Transverse colon (tissue), 4 donors: ENCODE results near the gene KREMEN2. TPM values are rescaled to one million over a fixed set of nuclear protein-coding genes. Genes with fewer than 3 reads are reported as not detected.

Source experiments
- DNase-seq: peaks from one replicate; pipeline ENCODE4 v3.0.0-alpha.2; 2019
- H3K27ac ChIP-seq, 4 donors: fragments of 200-600 bp; sonication (generic); 2 replicates each; pipeline ENCODE4 v1.5.1; 2016 to 2018; ENCODE audit warnings: inconsistent platforms in 4 of 4
- H3K27me3 ChIP-seq: fragments of 200-600 bp; sonication (generic); 2 replicates; pipeline ENCODE4 v1.5.1; 2017; ENCODE audit warnings: inconsistent platforms
- H3K36me3 ChIP-seq, 4 donors: fragments of 200-600 bp; sonication (generic); 2 replicates each; pipeline ENCODE4 v1.5.1; 2017 to 2019; ENCODE audit warnings: inconsistent platforms in 4 of 4
- H3K4me1 ChIP-seq, 4 donors: fragments of 200-600 bp; sonication (generic); 2 replicates each; pipeline ENCODE4 v1.5.1; 2017 to 2020; ENCODE audit warnings: inconsistent platforms in 4 of 4
- H3K4me3 ChIP-seq, 4 donors: fragments of 200-600 bp; sonication (generic); 1 replicate in 1 of 4; 2 replicates in 3 of 4; pipeline versions ENCODE4 v1.5.1 to v1.6.1; 2017 to 2019; ENCODE audit warnings: inconsistent platforms in 4 of 4
- H3K9me3 ChIP-seq, 2 donors: fragments of 200-600 bp; sonication (generic); 2 replicates each; pipeline ENCODE4 v1.5.1; 2017 to 2019; ENCODE audit warnings: inconsistent platforms in 2 of 2
- CTCF ChIP-seq, 5 experiments: fragments of 200-600 bp in 3 of 5; fragments of 450-650 bp in 2 of 5; sonication (generic) in 3 of 5; IDR thresholded peaks; 1 replicate in 2 of 5; 2 replicates in 3 of 5; pipeline ENCODE4 v1.5.1; 2016 to 2017; ENCODE audit warnings: antibody characterized with exemption in 5 of 5, inconsistent platforms in 3 of 5, mild to moderate bottlenecking in 2 of 5, moderate library complexity in 1 of 5
- EP300 ChIP-seq: sonication (generic); formaldehyde crosslinking; IDR thresholded peaks from one replicate; pipeline ENCODE4 v1.6.1; 2017; ENCODE audit warnings: antibody characterized with exemption, low read depth
- POLR2A ChIP-seq: fragments of 450-650 bp; IDR thresholded peaks from one replicate; pipeline ENCODE4 v1.6.1; 2016; ENCODE audit warnings: antibody characterized with exemption, mild to moderate bottlenecking, moderate library complexity
- POLR2AphosphoS5 ChIP-seq, 3 donors: sonication (generic); formaldehyde crosslinking; IDR thresholded peaks; one replicate each; pipeline ENCODE4 v1.6.1; 2016; ENCODE audit warnings: antibody characterized with exemption in 3 of 3
- WGBS, 2 donors: methylation state at CpG; one replicate each; pipeline ENCODE4 v1.1.5; 2018; ENCODE audit warnings: low coverage in 1 of 2; 5-methylcytosine and 5-hydroxymethylcytosine counted together
- in situ Hi-C, 4 donors: fragments of 200-750 bp; cut with MboI; loops; one replicate each; pipeline versions ENCODE4 v1.15.0 to v1.15.1; 2017; ENCODE audit warnings: low sequenced_read_pairs in 3 of 4, low pct_ligation_motif_present in 1 of 4, low pct_unique_long_range_greater_than_20kb in 1 of 4
- intact Hi-C: fragments of 100-400 bp; cut with DNase I; formaldehyde crosslinking; loops from one replicate; pipeline ENCODE4 v1.15.1; 2023; ENCODE audit warnings: low total_unique reads
- total RNA-seq, 4 donors: library from RNA; depleted of rRNA; stranded (reverse); fragments of >200 nt; gene quantifications; one replicate each; pipeline ENCODE4 v1.1.0, GENCODE V29; 2016

Gene KREMEN2
- total RNA-seq, 4 donors from 2014 or later = 0.79 to 3.2 (median 1.1) TPM; not detected in 1

DNA sequence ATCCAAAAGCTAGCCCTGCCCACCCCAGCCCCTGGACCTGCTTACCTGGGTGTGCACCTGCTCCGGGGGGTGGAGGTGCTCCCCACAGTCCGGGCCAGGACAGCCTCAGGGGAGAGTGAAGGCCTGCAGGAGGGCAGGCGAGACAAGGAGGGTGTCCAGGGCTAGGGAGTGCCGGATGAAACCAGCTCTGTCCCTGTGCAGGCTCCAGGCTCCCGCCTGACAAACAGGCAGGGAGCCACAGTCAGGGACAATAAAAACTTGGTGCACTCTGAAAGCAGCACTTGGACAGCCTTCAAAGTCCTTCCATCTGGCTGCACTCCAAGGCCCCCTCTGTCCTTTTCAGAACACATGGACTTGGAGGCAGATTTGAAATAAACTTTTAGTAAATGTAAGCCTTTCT lies 9.0 kb downstream of the KREMEN2 start:
- WGBS, 2 donors = 55% methylated on average over 5 of the region's 5 CpGs; no CpG with 5 or more reads in 1 of the 2 donors
- intact Hi-C loops (no loop called here), in situ Hi-C loops (no loop called here)
- peaks cover 7% of the 10 kb centered on the region for H3K27me3 ChIP-seq
- H3K27ac ChIP-seq = no peak overlapping the region
- H3K4me3 ChIP-seq = no peak overlapping the region
- TF ChIP-seq CTCF (IDR thresholded peaks at IDR 0.05) (no peak), EP300 (no peak), POLR2AphosphoS5 (IDR thresholded peaks at IDR 0.05) (no peak), POLR2A (no peak)
- H3K4me1 ChIP-seq = peaks cover 12 to 28% (median 23%) of the 10 kb centered on the region in 4 donors
- H3K36me3 ChIP-seq = no peaks in the 10 kb centered on the region
- no peaks in the 10 kb centered on the region for H3K9me3 ChIP-seq
- DNase-seq = no peak

DNA sequence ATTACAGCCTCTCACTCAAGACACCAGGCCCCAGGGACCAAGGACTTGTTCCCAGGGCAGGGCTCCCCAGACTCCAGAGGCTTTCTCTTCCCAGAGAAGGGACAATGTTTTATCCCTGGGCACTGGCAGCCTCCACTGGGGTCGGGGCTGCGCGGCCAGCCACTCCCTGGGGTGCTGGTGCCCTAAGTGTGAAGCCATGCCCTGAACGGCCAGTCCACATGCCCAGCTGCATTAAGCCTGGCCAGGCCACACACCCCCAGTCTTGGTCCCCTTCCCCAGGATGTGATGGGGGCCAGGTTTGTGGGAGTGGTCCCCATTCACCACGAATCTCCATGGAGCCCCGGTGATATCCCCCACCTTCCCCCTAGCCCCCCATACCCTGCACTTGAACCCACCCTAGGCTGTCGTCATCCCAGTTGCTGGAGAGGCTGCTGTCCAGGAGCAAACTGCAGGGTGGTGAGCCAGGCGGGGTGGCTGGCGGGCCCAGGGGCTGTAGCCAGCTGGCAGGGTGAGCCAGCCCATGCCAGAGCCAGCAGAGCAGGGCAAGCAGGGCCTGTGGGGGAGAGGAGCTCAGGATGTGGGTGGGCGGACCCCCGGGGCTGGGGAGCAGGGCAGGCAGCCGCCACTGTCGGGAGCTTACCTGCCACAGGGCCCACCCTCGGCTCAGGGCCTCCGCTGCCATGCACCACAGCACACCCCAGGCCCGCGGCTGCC lies 9.7 kb downstream of the KREMEN2 start:
- Histone ChIP-seq H3K27ac (no peak overlapping the region), H3K9me3 (no peaks in the 10 kb centered on the region), H3K36me3 (no peaks in the 10 kb centered on the region), H3K4me1 (peaks cover 6 to 22% (median 17%) of the 10 kb centered on the region in 4 donors), H3K4me3 (no peak overlapping the region), H3K27me3 (peaks cover under 1% of the 10 kb centered on the region)
- in situ Hi-C loops (no loop called here), intact Hi-C loops (no loop called here)
- no peak for DNase-seq
- TF ChIP-seq POLR2A = no peak
- no peak for TF ChIP-seq POLR2AphosphoS5 (IDR thresholded peaks at IDR 0.05)
- no peak for TF ChIP-seq CTCF (IDR thresholded peaks at IDR 0.05)
- TF ChIP-seq EP300 = no peak
- 71% methylated on average over 9 of the region's 17 CpGs; no CpG with 5 or more reads in 1 of the 2 donors for WGBS, 2 donors

DNA sequence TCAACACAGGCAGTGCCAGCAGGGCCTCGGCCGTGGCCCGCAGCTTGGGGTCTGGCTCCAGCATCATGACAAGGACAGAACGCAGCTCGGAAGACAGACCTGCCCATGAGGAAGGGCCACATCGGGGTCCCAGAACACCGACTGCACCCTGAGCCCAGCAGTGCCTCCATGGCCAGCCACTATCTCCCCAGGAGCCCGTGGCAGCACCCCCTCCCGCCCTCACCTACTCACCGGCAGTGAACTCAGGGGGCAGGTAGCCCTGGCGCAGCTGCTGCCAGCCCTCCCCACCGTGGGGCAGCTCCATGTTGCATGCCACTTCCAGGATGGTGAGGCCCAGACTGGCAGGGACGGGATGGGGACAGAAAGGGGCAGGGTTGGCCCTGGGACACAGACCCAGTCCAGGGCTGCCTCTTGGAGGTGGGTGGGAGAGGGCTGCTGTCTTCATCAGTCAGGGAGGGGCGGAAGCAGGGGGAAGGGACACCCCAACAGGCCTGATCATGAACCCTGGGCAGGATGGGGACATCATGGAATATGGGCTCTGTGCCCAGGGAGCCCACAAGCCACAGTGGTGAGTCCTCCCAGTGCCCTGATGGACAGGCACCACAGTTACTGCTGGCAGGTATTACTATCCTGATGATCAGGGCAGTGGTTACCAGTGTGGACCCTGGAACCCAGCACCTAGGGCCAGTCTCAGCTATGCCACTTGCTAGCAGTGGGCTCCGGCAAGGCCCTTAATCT lies 10.4 kb downstream of the KREMEN2 start:
- Histone ChIP-seq H3K27ac (no peak overlapping the region), H3K36me3 (no peaks in the 10 kb centered on the region), H3K4me3 (no peak overlapping the region), H3K9me3 (no peaks in the 10 kb centered on the region), H3K4me1 (peaks cover 6 to 25% (median 17%) of the 10 kb centered on the region in 4 donors), H3K27me3 (peaks cover 5% of the 10 kb centered on the region)
- no peak for DNase-seq
- intact Hi-C loops (no loop called here), in situ Hi-C loops (no loop called here)
- WGBS, 2 donors = 95% methylated on average over 9 of the region's 15 CpGs; no CpG with 5 or more reads in 1 of the 2 donors
- TF ChIP-seq EP300 (no peak), POLR2A (no peak), CTCF (IDR thresholded peaks at IDR 0.05) (no peak), POLR2AphosphoS5 (IDR thresholded peaks at IDR 0.05) (no peak)

DNA sequence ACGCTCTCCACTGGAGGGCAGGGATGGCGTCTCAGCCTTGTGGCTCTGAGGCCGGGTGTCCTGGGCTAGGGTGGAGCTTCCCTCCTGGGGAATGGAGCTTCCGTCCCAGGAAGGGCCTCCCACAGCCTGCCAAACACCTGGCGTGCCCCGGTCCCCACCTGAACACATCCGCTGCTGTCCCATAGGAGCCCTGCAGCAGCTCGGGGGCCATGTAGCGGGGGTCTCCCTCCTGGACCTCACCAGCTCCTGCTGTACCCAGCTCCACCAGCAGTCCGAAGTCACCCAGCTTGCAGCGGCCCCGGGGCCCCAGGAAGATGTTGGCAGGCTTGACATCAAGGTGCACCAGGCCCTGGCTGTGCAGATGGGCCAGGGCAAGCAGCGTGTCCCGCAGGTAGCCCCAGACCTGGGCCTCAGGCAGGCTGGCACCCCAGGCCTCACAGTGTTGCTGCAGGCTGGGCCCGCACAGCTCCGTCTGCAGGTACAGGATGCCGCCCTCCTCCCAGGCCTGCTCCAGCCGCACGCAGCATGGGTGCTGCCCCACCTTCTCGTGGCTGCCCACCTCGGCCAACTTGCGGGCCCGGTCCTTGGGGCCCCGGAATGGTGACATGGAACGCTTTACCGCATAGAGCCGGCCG lies 11.2 kb downstream of the KREMEN2 start:
- intact Hi-C loops (no loop called here), in situ Hi-C loops (no loop called here)
- Histone ChIP-seq H3K4me1 (peaks cover 5 to 25% (median 16%) of the 10 kb centered on the region in 4 donors), H3K9me3 (no peaks in the 10 kb centered on the region), H3K27me3 (peaks cover 8% of the 10 kb centered on the region), H3K27ac (no peak overlapping the region), H3K4me3 (no peak overlapping the region), H3K36me3 (no peaks in the 10 kb centered on the region)
- 94% methylated on average over 25 of the region's 28 CpGs; no CpG with 5 or more reads in 1 of the 2 donors for WGBS, 2 donors
- TF ChIP-seq CTCF (IDR thresholded peaks at IDR 0.05) (no peak), POLR2AphosphoS5 (IDR thresholded peaks at IDR 0.05) (no peak), EP300 (no peak), POLR2A (no peak)
- DNase-seq = no peak
